Stomach smooth muscle (tissue), 2 donors: Measurements from ENCODE around the gene CCND1.

ENCODE experiments used
- H3K27ac ChIP-seq: one replicate; pipeline ENCODE4 v1.7.0; 2013; ENCODE audit warnings: mild to moderate bottlenecking, low read length, inconsistent platforms
- H3K27me3 ChIP-seq, 2 donors: one replicate each; pipeline ENCODE4 v1.7.0; 2013; ENCODE audit warnings: low read length in 2 of 2; ENCODE audit not compliant: insufficient read depth in 2 of 2, control insufficient read depth in 1 of 2
- H3K36me3 ChIP-seq, 2 donors: one replicate each; pipeline ENCODE4 v1.7.0; 2013; ENCODE audit warnings: low read length in 2 of 2; ENCODE audit not compliant: control insufficient read depth in 2 of 2, insufficient read depth in 2 of 2
- H3K4me1 ChIP-seq: one replicate; pipeline ENCODE4 v1.7.0; 2013; ENCODE audit warnings: low read length; ENCODE audit not compliant: control insufficient read depth, insufficient read depth
- H3K4me3 ChIP-seq, 2 donors: one replicate each; pipeline ENCODE4 v1.7.0; 2013; ENCODE audit warnings: low read length in 2 of 2
- H3K9ac ChIP-seq, 2 donors: one replicate each; pipeline ENCODE4 v1.7.0; 2013; ENCODE audit warnings: low read length in 2 of 2, mild to moderate bottlenecking in 1 of 2
- H3K9me3 ChIP-seq, 2 donors: one replicate each; pipeline ENCODE4 v1.7.0; 2013; ENCODE audit warnings: low read length in 2 of 2; ENCODE audit not compliant: control insufficient read depth in 2 of 2
- donor health status: healthy.
- donor health status: Pancreatic carcinoma.

CCND1 gene

DNA sequence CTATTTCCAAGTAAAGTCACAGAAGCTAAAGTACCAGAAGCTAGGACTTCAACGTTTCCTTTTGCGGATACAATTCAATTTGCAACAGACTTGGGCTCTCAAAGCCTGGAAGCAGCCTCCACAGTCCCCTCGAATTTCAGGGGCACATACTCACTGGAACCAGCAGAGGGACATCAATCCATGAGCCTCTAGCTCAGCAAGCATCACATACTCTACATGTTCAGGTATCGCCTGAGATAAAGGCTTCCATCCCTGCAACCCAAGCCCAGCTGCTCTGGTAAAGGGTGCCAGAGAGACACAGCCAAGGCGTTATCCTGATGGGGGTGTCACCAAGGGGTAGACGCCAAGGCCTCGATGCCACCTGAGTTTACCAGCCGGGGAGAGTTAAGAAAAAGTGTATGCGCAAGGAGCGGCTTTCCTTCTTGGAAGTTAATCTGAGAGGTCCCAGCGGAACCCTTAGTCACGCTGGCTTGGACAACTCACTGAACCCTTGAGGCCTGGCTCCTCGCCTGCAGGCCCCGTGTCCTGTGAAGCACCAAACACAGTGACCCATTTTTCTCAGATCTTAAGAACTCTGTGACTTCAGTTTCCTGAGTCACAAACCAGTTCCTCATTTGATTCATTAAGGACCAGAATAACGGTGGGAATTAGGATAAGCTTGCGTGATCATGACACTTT, 21.2 kb downstream of the CCND1 start:
- Histone ChIP-seq H3K9me3 (no peaks in the 10 kb centered on the region), H3K4me3 (no peak overlapping the region), H3K4me1 (no peaks in the 10 kb centered on the region), H3K36me3 (peaks cover 5 to 29% of the 10 kb centered on the region in 2 donors), H3K27me3 (no peaks in the 10 kb centered on the region), H3K27ac (no peak overlapping the region), H3K9ac (no peak overlapping the region)

DNA sequence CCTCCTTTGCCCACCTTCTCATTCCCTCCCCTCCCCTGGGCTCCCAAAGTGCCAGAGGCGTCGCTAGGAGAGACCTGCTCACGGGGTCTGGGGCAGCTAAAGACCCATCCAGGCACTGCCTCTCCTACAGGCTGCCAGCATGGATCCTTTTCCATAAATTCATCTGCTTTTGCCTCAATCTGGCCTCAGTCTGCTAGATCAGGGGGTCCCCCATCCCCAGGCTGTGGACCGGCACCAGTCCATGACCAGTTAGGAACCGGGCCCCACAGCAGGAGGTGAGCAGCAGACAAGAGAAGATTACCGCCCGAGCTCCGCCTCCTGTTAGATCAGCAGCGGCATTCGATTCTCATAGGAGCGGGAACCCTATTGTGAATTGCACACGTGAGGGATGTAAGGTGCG, 21.9 kb downstream of the CCND1 start:
- H3K4me1 ChIP-seq, result no peaks in the 10 kb centered on the region
- H3K9ac ChIP-seq, result no peak overlapping the region
- H3K9me3 ChIP-seq, result no peaks in the 10 kb centered on the region
- H3K4me3 ChIP-seq, result no peak overlapping the region
- no peaks in the 10 kb centered on the region for H3K27me3 ChIP-seq
- peaks cover 5 to 31% of the 10 kb centered on the region in 2 donors for H3K36me3 ChIP-seq
- no peak overlapping the region for H3K27ac ChIP-seq

DNA sequence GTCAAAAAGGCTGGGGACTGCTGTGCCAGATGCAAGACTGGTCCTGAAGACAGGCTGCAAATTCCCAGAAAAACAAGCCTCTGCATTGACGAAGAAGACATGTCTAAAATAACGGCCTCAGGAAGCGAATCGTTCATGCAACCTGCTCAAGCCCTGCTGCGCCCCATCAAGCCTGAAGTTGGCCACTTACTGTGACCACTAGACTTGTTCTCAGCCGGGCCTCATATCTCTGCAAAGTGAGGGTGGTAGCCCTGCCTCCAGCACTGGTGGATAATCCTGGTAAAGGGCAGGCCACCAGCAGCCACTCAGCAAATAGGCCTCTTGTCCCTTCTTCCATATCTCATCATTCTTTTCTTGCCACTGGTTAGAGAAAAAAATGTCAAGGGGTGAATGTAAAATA, 22.4 kb downstream of the CCND1 start:
- Histone ChIP-seq H3K9me3 (no peaks in the 10 kb centered on the region), H3K27ac (no peak overlapping the region), H3K4me1 (no peaks in the 10 kb centered on the region), H3K36me3 (peaks cover 5 to 34% of the 10 kb centered on the region in 2 donors), H3K9ac (no peak overlapping the region), H3K4me3 (no peak overlapping the region), H3K27me3 (no peaks in the 10 kb centered on the region)

DNA sequence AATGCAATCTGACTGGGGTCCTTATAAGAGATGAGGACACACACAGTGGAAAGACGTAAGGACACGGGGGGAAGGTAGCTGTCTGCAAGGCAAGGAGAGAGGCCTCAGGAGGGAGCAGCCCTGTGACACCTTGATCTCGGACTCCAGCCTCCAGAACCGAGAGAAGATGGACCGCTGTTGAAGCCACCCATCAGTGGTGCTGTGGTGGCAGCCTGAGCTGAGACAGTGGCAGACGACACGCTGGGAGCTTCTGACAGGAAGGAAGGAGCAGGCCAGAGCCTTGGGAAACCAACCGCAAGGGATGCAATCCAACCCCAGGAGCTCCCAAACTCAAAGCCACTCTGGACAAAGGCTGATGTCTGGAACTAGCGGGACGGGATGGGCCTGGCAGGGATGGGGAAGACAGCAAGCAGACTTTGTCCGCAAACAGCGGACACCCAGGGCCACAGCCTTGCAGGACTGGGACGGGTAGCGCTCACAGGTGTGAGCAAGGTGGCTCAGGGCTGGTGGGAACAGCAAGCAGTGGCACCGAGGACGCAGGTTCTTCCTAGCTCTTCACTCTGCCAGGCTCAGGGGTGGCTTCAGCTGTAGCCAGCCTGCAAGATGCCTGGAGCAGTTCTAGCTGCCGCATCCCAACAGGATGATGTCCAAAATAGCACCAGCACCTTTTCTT, 23.3 kb downstream of the CCND1 start:
- Histone ChIP-seq H3K9me3 (no peaks in the 10 kb centered on the region), H3K27me3 (no peaks in the 10 kb centered on the region), H3K36me3 (peaks cover 5 to 37% of the 10 kb centered on the region in 2 donors), H3K27ac (no peak overlapping the region), H3K4me1 (no peaks in the 10 kb centered on the region), H3K9ac (no peak overlapping the region), H3K4me3 (no peak overlapping the region)

DNA sequence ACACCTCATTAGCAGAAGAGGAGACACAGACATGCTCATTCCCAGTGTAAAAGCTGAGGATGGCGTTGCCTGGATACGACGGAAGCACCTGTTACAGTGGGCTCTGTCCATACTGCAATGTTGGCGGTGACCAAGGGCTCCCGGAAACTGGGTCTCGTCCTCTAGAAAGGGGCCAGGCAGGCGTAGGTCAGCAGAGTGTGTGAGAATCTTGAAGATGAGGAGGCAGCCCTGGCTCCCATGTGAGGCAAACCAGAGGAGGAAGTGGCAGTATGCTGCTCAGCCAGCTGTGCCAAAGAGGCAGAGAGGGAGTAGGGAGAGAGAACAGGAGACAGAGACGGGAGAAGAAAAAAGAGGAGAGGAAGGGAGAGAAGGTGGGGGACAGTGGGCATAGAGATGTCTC, 23.9 kb downstream of the CCND1 start:
- Histone ChIP-seq H3K9me3 (no peaks in the 10 kb centered on the region), H3K36me3 (peaks cover 5 to 41% of the 10 kb centered on the region in 2 donors), H3K4me3 (no peak overlapping the region), H3K9ac (no peak overlapping the region), H3K27ac (no peak overlapping the region), H3K4me1 (no peaks in the 10 kb centered on the region), H3K27me3 (no peaks in the 10 kb centered on the region)

DNA sequence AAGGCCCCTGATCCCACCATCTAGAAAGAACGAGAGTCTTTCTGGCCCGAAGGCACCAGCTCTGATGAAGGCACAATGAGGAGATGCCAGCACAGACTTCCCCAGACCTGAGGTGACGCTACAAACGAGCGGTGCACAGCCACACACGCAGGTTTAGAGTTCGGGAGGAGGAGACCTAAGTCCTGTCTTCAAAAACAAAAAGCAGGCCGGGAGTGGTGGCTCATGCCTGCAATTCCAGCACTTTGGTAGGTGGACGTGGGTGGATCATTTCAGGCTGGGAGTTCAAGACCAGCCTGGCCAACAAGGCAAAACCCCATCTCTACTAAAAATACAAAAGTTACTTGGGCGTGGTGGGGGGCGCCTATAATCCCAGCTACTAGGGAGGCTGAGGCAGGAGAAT, 24.7 kb downstream of the CCND1 start:
- peaks cover 5 to 43% of the 10 kb centered on the region in 2 donors for H3K36me3 ChIP-seq
- no peak overlapping the region for H3K4me3 ChIP-seq
- H3K9me3 ChIP-seq, result no peaks in the 10 kb centered on the region
- no peak overlapping the region for H3K27ac ChIP-seq
- H3K4me1 ChIP-seq, result peaks cover 7% of the 10 kb centered on the region
- no peak overlapping the region for H3K9ac ChIP-seq
- H3K27me3 ChIP-seq, result no peaks in the 10 kb centered on the region

DNA sequence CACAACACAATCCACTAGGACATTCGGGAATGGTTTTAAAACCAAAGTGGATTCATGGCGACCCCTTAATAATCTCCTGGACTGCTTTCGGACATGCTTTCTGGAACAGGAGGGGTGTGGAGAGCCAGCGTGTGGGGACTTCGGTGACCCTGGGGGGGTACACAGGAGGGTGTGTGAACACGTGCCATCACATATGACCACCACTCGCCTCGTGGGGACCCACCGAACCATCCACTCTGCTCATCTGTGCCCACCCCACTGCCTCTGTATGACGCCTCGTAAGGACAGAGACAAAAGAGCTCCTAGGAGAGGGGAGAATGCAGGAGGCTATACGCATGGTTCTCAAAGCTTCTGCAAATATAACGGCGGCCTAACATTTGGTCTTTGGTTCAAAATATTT, 25.3 kb downstream of the CCND1 start:
- no peaks in the 10 kb centered on the region for H3K27me3 ChIP-seq
- peaks cover 7% of the 10 kb centered on the region for H3K4me1 ChIP-seq
- peaks cover 7 to 45% of the 10 kb centered on the region in 2 donors for H3K36me3 ChIP-seq
- H3K27ac ChIP-seq, result no peak overlapping the region
- no peak overlapping the region for H3K4me3 ChIP-seq
- no peaks in the 10 kb centered on the region for H3K9me3 ChIP-seq
- no peak overlapping the region for H3K9ac ChIP-seq

DNA sequence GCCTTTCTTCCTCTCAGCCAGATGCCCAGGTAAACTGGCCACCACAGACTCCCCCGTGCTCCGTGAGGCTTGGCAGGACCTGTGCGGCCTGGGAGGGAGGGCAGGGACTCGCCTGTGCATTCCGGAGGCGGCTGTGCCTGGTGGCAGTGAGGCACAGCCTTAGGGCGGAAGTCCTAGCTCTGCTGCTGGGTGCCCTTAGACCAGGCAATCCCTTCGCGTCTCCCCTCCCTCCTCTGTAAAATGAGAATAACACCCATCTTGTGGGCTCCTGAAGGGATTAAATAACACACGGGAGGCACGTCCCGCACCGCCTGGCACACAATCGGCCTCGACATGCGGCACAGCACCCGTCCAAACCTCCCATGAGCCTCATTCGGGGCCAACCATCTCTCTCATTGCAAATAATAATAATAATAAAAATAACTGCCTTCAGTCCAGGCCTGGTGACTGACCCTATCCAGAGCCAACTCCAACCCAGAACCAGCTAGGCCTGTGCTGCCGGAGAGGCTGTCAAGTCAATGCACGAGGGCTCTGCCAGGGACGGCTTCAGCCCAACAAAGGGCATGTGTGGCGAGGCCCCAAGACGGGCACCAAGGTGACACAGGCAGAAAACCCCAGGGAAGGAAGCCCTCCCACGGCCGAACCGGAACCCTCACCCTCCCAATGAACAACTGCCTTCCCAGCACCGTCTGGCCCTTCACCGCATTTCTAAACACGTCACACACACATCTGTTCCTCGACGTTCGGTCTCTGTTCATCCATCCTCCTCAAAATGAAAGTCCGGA, 26.0 kb downstream of the CCND1 start:
- Histone ChIP-seq H3K9ac (no peak overlapping the region), H3K27me3 (no peaks in the 10 kb centered on the region), H3K4me1 (peaks cover 7% of the 10 kb centered on the region), H3K27ac (no peak overlapping the region), H3K9me3 (no peaks in the 10 kb centered on the region), H3K4me3 (no peak overlapping the region), H3K36me3 (peaks cover 14 to 49% of the 10 kb centered on the region in 2 donors)

DNA sequence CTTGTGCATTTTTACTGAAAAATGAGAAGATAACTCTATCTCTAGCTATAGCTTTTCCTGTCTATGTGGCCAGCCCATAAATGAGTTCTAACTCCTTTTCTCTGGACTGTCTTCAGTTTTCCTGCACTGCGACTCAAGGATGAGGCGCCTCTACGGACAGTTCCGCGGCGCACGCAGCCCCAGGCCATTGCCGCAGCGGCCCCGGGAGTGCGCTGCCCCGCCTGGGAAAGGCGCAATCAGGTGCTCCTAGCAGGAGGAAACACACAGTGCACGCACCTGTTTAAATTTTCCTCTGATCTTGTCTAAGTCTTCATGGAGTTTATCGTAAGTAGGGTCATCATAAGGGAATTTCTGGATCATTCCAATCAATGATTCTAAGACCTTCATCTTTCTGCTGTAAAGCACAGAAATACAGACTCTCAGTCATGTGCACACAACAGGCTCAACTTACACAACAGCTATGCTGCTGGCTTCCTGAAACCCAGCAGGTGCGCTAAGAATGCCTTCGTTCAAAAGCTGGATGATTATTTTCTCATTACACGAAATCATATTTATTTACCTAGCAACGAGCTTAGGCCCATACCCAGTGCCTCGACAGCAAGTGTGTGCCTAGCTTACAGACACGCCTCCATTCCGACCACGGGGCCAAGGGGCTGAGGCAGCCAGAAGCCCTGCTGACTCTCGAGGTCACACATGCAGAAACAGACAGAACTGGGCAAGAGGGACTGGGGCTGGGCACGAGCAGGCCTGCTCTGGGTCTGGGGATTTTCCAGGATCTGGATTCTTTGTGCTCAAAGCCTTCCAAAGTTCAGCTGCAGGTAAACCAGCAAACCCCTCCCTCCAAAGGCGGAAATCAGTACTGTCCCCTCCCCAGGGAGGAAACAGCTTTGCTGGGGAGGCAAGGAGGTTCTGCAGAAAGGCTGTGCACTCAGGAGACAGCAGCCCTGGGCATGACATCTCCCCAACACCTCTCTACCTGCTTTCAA, 27.0 kb downstream of the CCND1 start:
- Histone ChIP-seq H3K9me3 (no peaks in the 10 kb centered on the region), H3K4me3 (no peak overlapping the region), H3K36me3 (peaks cover 21 to 47% of the 10 kb centered on the region in 2 donors), H3K9ac (no peak overlapping the region), H3K27ac (no peak overlapping the region), H3K27me3 (no peaks in the 10 kb centered on the region), H3K4me1 (peaks cover 7% of the 10 kb centered on the region)

DNA sequence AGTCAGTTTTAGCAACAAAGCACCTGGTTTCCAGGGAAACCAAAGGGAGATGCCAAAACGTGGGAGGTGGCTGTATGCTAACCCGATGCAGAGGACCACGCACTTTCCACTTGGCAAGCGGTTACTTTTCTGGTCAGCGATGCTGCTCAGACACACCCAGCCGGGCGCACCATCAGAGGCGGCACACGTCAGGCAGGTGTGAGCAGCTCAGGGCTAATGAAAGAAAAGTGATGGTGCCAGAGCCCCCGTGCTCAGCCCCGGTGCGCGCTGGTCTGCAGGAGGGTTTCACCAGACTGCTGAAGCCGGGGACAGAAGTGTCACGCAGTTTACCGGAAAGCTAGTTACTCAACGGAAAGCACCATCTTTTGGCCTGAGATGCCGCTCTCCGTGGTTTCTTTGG, 28.5 kb downstream of the CCND1 start:
- Histone ChIP-seq H3K27me3 (no peaks in the 10 kb centered on the region), H3K9me3 (no peaks in the 10 kb centered on the region), H3K36me3 (peaks cover 16 to 40% of the 10 kb centered on the region in 2 donors), H3K4me1 (peaks cover 20% of the 10 kb centered on the region), H3K4me3 (no peak overlapping the region), H3K27ac (no peak overlapping the region), H3K9ac (no peak overlapping the region)
